Cardiac septum (tissue), 1 donor: ENCODE data around the gene DNM3. TPM values are rescaled to one million over a fixed set of nuclear protein-coding genes. Genes with fewer than 3 reads are reported as not detected.

ENCODE experiments used
- DNase-seq: peaks from one replicate; pipeline ENCODE4 v3.0.0-alpha.2; 2020; ENCODE audit warnings: low spot score
- intact Hi-C: fragments of 100-400 bp; cut with DNase I; formaldehyde crosslinking; loops from one replicate; pipeline ENCODE4 v1.14.0; 2022
- total RNA-seq: library from RNA; stranded (reverse); fragmentation: NEBNext Ultra II Directional; extraction: Animal tissue kit (Norgen Biotek cat#: 25700); gene quantifications from one replicate; pipeline ENCODE4 v1.2.1, GENCODE V29; 2021
- donor health status: DM: no; HTN: no; CAD: no.

Gene DNM3
- total RNA-seq, 1 donor from 2014 or later: 2.4 TPM

DNA sequence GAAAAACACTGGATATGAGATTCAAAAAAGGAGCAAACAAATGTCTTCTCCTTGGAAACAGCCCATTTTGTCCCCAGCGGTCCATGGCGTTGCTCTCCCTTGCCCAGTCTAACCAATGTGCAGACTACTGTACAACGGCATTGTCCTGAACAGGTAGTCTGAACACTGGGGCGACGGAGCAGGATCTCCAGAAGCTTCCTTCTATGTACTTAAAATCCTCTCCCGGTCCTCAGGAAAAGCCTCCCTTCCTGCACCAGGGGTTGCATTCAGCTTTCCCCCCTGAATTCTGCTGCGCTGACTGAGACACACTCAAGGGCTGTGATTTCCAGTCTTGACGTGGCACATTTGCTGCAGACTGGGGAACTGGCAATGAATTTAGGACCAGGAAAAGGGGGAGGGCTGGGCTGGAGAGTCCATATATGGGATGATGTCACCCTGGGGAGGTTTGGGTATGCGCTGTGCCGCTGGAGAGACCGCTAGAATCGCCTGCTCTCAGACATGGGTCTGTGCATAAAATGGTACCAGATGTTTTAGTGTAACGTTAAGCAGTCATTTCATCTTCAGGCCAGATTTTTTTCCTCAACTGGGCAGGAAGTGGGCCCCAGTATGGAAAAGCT lies 303.3 kb downstream of the DNM3 start:
- peak; percentile 81 for DNase-seq
- intact Hi-C loops: loop anchor here (2.0 kb wide), 2 partner anchors 36 to 214 kb away; no protein-coding TSS in a partner anchor

DNA sequence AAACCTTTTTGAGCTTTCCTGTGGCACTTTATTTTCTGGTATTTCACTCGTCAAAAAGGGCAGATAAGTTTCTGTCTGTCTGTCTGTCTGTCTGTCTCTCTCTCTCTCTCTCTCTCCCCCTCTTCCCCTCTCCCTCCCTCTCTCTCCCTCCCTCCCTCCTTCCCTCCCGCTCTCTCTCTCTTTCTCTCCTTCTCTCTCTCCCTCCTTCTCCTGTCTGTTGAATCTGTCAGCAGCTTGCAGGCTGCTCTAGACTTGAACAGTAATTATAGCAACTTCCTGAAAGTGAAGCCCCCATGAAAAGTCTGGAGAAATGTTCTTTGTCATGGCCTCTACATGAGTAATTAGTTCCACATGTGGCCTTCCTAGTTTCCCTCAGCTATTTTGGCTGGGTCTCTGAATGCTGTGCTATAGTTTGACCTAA lies 303.9 kb downstream of the DNM3 start:
- intact Hi-C loops: loop anchor here (2.0 kb wide), 2 partner anchors 36 to 214 kb away; no protein-coding TSS in a partner anchor
- DNase-seq: no peak

DNA sequence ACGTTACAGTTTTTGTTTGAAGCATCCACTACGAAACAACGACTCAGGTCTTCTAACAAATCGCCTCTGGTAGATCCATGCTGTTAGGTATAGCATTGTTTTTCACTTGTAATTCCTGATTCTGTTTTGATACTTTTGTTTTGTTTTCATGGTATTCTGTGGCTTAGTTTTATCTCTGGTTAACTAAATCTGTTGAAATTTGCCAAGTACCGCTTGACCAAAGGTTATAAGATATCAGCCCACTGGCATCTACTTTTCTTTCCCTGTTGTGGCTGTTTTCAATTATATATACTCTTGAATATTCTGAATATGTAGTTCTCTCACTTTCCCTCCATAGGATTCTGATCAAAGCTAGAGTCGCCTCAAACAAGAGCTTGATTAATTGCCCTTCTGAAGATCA lies 304.4 kb downstream of the DNM3 start:
- DNase-seq: no peak
- intact Hi-C loops: loop anchor here (2.0 kb wide), 2 partner anchors 35 to 213 kb away; no protein-coding TSS in a partner anchor

DNA sequence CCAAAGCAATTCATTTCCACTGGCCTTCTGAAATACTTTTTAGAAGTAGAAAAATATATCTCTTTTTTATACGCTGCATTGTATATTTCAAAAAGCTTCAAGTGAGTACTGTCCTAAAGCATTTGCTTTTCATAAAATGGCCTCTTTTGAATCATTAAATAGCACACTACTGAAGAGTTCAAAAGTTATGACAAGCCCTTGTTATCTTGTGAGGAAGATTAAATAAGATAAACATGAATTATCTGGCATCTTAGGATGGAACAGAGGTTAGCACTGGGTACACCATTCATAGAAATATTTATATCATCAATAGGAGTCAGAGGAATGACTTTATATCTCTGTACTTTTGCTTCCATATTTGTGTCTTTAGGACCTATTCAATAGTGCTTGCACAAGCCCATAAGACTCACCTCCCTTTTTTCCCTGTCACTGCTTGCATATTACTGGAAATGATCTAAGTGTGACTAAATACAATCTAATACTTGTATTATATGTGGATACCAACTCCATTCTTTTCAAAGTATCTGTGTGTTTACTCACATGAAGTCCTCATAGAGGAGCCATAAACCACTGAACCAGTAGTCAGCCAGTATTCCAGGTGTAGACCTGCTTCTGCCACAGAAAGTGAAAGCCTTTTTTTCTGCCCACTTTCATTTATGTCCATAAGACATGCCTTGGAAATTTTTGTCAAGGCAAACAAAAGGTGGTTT lies 305.0 kb downstream of the DNM3 start:
- DNase-seq: no peak
- intact Hi-C loops: no loop called here

DNA sequence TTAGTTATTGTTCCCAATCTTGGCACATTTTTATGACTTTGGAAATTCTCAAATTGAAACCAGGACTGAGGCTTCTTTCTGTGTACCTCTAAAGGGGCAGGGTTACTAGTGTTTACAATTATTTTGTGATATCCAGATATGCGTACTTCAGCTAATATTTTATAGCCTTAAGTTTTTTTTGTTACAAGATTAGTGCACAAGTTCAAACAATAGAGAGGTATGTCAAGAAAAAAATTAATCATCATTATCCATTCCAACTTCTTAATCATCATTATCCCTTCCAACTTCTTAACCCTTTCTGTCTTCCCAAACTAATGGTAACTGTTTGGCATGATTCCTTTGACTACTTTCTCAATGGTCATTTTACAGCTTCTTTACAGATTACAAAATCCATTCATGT lies 306.2 kb downstream of the DNM3 start:
- intact Hi-C loops: no loop called here

DNA sequence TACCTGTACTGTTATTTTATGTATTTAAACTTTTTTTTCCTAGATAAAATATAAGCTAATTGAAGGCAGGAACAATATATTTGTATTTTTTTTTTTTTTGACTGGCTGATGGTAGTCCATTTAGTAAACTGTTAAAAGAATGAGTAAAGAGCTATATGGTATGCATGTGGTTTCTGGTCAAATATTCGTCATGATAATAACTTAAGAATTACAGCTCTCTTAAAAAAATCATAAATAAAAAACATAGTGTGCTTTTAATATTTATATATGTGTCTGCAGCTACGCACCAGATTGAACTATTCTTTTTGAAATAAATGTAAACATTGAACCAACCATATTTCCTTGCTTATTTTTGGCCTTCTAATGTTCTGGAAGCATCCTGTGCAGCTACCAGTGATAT lies 306.9 kb downstream of the DNM3 start:
- intact Hi-C loops: no loop called here
- DNase-seq: no peak

More for the DNA sequence above, 306.2 kb downstream of the DNM3 start:
- no peak for DNase-seq

DNA sequence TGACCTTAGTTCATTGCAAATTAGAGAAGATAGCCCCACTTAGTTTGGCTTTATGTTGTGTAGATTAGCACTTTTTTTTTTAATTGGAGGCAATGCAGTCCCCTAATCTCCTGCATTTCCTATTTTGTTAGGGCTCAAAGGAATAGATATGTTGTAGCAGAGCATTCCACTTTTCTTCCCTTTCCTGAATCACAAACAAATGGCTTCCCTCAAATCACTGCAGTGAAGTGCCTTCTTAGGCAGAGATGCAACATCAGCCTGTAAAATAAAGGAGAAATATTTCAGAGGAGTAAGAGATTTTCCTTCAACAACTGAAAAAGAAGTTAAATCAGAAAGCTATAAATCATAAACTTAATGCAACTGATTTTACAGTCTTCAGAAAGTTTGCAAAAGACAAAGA lies 307.4 kb downstream of the DNM3 start:
- DNase-seq: no peak
- intact Hi-C loops: no loop called here

DNA sequence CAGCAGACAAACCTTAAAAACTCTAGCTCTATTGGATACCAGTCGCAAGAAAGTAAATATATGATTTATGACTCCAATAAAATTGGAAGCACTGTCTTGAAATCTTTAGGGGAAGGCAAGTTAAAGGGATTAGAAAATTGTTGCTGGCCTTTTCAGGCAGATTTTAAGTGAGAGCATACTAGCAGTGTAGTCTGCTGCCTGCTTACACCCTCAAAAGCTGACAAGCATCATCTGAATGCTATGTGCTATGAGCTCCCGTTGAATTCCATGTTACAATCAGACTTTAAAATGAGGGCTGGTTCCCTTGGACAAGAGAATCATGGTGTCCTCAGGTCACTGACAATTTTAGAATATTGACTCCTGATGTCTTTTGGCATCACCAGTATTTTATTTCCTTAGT lies 308.0 kb downstream of the DNM3 start:
- DNase-seq: no peak
- intact Hi-C loops: no loop called here

DNA sequence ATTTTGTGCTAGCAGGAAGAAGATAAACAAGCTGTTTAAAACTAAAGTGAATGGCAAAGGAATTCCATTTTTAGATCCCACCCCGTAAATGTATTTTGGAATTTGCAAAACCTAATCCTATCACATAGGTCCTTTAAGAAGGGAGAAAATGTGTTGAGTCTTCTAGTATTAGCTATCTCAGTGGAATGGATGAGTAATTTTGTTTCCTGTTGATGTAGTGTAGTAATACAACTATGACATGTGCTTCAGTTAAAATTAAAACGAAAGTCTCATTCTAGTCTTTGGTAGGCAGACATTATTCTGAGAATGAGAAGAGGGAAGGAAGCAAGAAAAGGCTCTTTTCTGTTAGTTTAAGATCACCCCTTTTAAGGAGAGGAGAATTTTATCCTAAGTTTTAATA lies 313.3 kb downstream of the DNM3 start:
- intact Hi-C loops: no loop called here

DNA sequence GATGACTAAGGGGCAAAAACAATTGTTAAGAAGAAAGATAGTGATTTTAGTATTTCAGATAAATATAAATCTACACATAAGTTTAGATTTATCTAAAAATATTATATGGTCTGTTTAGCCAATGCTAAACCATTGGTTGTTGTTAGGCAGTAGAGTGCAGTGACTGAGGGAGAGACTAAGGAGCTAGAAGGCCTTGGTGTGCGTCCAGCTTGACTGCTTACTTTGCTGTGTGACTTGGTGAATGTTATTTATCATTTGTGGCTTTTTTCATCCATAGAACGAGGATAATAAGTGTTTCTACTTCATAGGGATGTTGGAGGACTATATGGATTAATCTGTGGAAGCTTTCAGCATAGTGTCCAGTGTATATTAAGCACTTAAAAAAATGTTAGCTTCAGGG lies 314.5 kb downstream of the DNM3 start:
- intact Hi-C loops: no loop called here
- DNase-seq: no peak

More for the DNA sequence above, 313.3 kb downstream of the DNM3 start:
- DNase-seq: no peak

DNA sequence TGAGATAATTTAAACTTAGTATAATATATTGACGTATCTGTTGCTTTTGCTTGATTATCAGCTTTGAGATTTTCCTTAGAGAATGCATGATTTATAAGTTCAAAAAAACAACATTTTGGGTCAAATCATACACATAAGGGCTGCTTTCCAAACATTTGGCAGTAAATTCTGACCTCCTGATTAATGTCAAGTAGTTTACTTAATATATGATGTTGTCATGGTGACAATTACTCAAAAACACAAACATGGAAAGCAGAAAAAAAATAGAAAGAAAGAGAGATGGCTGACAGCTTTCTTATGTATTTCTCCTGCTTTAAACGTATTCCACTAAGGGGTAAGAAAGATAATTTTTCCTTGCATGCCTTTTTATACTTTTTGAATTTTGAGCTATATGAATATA lies 320.9 kb downstream of the DNM3 start:
- DNase-seq: no peak
- intact Hi-C loops: no loop called here

DNA sequence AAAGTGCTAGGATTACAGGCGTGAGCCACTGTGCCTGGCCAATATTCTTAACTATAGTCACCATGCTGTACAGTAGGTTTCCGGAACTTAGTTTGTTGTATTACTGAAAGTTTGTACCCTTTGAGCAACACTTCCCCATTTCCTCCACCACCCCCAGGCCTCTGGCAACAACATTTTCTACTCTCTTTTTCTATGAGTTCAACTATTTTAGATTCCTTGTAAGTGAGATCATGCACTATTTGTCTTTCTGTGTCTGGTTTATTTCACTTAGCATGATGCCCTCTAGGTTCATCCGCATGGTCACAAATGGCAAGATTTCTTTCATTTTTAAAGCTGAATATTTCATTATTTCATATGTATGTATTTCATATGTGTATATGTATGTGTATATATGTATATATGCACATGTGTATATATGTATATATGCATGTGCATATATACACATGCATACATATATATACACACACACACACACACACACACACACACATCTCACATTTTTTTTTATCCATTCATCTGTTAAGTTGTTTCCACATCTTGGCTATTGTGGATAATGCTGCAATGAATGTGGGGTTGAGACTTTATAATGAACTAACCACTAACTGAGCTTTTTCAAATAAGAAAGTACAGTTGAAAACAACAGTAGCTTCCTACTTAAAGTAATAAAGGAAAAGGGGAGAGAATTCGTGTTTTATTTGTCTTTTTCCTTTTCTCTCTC lies 322.4 kb downstream of the DNM3 start:
- DNase-seq: no peak
- intact Hi-C loops: no loop called here

DNA sequence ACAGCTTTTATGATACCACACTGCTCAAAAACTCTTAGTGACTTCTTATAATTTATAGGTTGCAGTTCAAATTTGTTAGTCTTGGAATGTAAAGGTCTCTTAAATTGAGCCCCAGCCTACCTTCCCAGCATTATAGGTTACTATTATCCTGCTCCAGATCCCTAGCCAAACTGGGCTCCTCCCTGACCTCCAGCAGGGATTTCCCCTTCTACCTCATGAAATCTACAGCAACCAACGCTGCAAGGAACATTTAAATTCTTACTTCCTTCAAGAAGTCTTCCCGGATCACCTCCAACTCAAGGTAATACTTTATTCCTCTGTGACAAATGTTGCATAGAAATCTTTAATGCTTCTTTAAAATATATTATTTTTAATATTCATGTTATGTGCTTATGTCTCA lies 324.1 kb downstream of the DNM3 start:
- no peak for DNase-seq
- intact Hi-C loops: no loop called here

DNA sequence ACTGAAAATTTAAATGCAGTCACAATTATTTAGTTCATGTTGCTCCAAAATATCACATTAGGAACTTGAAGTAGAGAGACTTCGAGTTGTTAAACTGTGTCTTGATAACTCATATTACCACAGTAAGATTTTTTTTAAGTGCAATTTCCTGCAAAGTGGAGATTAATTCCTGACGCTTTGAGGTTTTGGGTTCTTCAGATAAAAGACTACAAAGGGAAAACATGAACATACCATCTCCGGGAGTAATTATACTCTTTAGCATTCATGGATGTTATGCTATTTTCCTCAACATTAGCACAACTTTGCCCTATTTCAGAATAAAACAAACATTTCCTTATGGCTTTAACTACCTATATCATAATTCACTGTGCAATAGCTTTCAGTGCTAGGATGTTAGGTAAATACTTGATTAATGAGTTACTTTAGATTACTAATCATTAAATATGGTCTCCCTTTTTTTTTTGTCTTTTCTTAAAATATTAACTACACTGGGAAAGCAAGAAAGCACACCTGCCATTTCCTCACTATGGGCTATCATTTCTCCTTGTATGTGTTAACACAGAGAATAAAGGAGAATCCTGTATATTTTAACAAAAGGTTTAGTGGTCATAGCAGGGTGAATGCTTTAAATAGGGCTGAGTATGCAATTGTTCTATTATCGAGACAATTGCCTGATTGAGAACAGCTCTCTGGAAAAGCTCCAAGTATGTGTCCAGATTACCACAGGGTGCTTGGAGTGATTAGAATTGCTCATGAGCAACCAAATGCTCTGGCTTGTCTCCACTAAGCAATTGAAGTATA lies 326.7 kb downstream of the DNM3 start:
- intact Hi-C loops: no loop called here
- no peak for DNase-seq

DNA sequence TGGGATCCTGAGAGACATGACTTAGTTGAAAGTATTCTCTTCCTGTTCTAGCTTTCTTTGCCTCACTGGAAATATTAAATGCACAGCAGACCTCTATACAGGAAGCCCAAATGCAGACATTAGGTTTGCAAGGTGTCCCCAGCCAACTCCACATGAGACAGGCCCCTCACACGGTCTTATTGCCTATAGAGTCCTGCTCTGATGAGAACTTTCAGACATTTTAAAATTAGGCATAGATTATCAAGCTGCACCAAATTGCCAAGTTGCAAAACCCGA lies 327.2 kb downstream of the DNM3 start:
- intact Hi-C loops: no loop called here
- no peak for DNase-seq

DNA sequence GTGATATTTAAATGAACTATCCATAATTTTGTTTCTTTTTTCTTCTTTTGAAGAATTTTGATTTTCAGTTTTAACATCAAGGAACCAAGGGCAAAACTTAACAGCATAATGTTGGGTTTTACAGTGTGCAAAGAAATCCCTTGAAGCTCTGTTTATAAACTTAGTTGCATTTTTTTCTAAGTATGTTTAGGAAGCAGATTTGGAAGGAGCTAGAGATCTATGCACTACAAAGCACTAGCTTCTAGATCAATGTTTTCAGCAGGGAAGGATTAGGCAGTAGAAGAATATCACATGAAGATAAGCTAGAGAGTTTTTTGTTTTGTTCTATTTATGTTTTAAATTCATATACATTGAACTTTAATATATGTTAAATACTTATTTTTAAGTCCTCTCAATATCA lies 328.5 kb downstream of the DNM3 start:
- DNase-seq: no peak
- intact Hi-C loops: no loop called here

DNA sequence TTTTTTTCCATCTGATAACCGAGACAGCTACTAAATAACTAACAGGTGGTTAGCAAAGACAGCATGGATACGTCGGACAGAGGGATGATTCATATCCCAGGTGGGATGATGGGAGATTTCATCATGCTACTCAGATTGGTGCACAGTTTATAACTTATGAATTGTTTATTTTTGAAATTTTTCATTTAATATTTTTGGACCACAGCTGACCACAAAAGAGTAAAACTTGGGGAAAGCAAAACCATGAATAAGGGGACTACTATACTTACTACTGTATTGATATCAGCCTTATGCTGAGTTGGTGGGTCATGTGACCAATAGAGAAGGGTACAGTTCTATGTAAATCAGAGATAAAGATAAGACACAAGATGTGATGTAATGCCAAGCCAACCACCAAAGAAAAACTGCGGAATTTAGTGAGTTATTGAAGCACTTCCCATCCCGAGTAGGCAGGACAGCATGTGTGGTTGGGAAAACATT lies 331.1 kb downstream of the DNM3 start:
- intact Hi-C loops: no loop called here
- no peak for DNase-seq

DNA sequence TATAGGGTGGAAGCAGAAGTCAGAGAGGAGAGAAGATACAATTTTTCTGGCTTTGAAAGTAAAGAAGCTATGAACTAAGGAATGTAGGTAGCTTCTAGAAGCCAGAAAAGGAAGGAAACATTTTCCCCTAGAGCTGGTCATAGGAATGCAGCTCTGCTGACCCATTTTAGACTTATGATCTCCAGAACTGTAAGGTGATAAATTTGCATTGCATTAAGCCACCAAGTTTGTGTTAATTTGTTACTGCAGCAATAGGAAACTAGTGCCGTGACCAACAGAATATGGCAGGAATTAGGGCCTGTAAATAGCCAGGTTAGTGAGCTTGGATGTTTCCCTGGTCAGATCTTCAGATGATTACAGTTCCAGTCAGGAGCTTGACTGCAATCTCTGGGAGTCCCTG lies 334.9 kb downstream of the DNM3 start:
- intact Hi-C loops: no loop called here
- no peak for DNase-seq

DNA sequence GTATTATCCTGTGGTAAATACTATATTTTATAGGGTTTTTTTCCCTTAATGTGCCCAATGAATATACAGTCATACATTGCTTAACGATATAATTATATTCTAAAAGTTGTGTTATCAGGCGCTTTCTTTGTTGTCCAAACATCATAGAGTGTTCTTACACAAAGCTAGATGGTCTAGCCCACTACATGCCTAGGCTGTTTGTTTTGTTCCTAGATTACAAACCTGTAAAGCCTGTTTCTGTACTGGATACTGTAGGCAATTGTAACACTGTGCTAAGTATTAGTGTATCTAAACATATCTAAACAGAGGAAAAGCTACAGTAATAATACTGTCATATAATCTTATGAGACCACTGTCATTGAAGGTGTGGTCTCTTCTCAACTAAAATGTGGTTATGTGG lies 336.6 kb downstream of the DNM3 start:
- intact Hi-C loops: no loop called here

DNA sequence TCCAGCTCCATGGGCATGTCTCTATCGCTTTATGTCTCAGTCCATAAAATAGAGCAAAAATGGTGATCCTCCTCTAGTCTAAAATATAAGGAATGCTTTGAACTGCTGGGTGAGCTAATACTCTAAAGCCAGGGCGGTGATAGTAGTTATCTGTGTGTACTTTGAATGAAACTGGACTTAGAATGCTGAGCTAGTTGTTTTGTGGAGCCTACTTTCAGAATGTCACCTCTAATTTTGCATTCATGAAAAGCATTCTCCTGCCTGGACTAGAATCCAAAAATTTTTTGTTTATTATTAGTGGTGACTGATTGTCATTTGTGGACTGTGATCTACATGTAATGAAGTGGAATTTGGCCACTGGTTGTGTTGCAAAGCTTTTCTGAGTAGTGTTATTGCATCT lies 337.6 kb downstream of the DNM3 start:
- no peak for DNase-seq

More for the DNA sequence above, 336.6 kb downstream of the DNM3 start:
- DNase-seq: no peak

More for the DNA sequence above, 337.6 kb downstream of the DNM3 start:
- intact Hi-C loops: no loop called here
